GM23338 (cell line): ENCODE measurements around the gene ZBTB22. TPM values are rescaled to one million over a fixed set of nuclear protein-coding genes. Genes with fewer than 3 reads are reported as not detected.

Experiments used
- ATAC-seq: fragments of 200-7000 bp; cut with Tn5 transposase; 3 replicates; pipeline ENCODE4 v1.9.1; 2020
- DNase-seq: peaks from one replicate; pipeline ENCODE4 v3.0.0-alpha.2; 2015; ENCODE audit warnings: low spot score
- H2AFZ ChIP-seq: fragments of 200-600 bp; sonication (generic); 2 replicates; pipeline ENCODE4 v1.8.0; 2016; ENCODE audit warnings: antibody characterized with exemption, mild to moderate bottlenecking, moderate library complexity
- H3F3A ChIP-seq: fragments of 200-600 bp; sonication (generic); replicated peaks from 2 replicates; pipeline ENCODE4 v1.8.0; 2017; ENCODE audit warnings: antibody characterized with exemption, mixed run types, low read depth
- H3K27ac ChIP-seq: fragments of 200-600 bp; sonication (generic); 2 replicates; pipeline ENCODE4 v1.6.1; 2016; ENCODE audit warnings: low read depth
- H3K27me3 ChIP-seq: fragments of 200-600 bp; sonication (generic); 2 replicates; pipeline ENCODE4 v1.8.0; 2016; ENCODE audit warnings: mild to moderate bottlenecking, mixed run types, moderate library complexity; ENCODE audit not compliant: insufficient read depth
- H3K36me3 ChIP-seq: fragments of 200-600 bp; sonication (generic); 2 replicates; pipeline ENCODE4 v1.8.0; 2016; ENCODE audit warnings: mild to moderate bottlenecking; ENCODE audit not compliant: insufficient read depth
- H3K4me1 ChIP-seq: fragments of 200-600 bp; sonication (generic); 2 replicates; pipeline ENCODE4 v1.8.0; 2016; ENCODE audit warnings: mild to moderate bottlenecking, moderate library complexity; ENCODE audit not compliant: insufficient read depth
- H3K4me2 ChIP-seq: fragments of 200-600 bp; sonication (generic); 2 replicates; pipeline ENCODE4 v1.7.1; 2017; ENCODE audit warnings: mixed run types
- H3K4me3 ChIP-seq: fragments of 200-600 bp; sonication (generic); 2 replicates; pipeline ENCODE4 v1.6.1; 2016; ENCODE audit warnings: mixed run types
- H3K79me2 ChIP-seq: fragments of 200-600 bp; sonication (generic); replicated peaks from 2 replicates; pipeline ENCODE4 v1.8.0; 2017; ENCODE audit warnings: mild to moderate bottlenecking; ENCODE audit not compliant: insufficient read depth
- H3K9me2 ChIP-seq: fragments of 200-600 bp; sonication (generic); 2 replicates; pipeline ENCODE4 v1.8.0; 2017; ENCODE audit not compliant: insufficient read depth
- H4K20me1 ChIP-seq: fragments of 200-600 bp; sonication (generic); replicated peaks from 2 replicates; pipeline ENCODE4 v1.8.0; 2017; ENCODE audit warnings: mild to moderate bottlenecking; ENCODE audit not compliant: insufficient read depth
- H3K27ac Mint-ChIP-seq: 2 replicates; pipeline ENCODE4 v1.8.0; 2020; ENCODE audit warnings: inconsistent platforms, mild to moderate bottlenecking, moderate library complexity, mixed read lengths
- H3K27me3 Mint-ChIP-seq: 3 replicates; pipeline ENCODE4 v1.8.0; 2022; ENCODE audit warnings: low read depth, mild to moderate bottlenecking, moderate library complexity, mixed read lengths, inconsistent platforms; ENCODE audit not compliant: insufficient read depth, poor library complexity
- H3K36me3 Mint-ChIP-seq: 3 replicates; pipeline ENCODE4 v1.8.0; 2021; ENCODE audit warnings: low read depth, mild to moderate bottlenecking, inconsistent platforms, moderate library complexity, mixed read lengths
- H3K4me1 Mint-ChIP-seq: 3 replicates; pipeline ENCODE4 v1.8.0; 2020; ENCODE audit warnings: mild to moderate bottlenecking, inconsistent platforms, mixed read lengths
- H3K4me3 Mint-ChIP-seq: 3 replicates; pipeline ENCODE4 v1.8.0; 2021; ENCODE audit warnings: moderate library complexity, mild to moderate bottlenecking, inconsistent platforms, mixed read lengths
- H3K9me3 Mint-ChIP-seq: 3 replicates; pipeline ENCODE4 v1.8.0; 2020; ENCODE audit warnings: moderate library complexity, mild to moderate bottlenecking, inconsistent platforms, mixed read lengths
- CTCF ChIP-seq, 2 experiments: fragments of 200-600 bp in 1 of 2; sonication (generic) in 1 of 2; conservative IDR thresholded peaks; 2 replicates each; pipeline versions ENCODE4 v1.5.1 to v1.6.1; 2016 to 2017; ENCODE audit warnings: antibody characterized with exemption in 2 of 2, low read depth in 2 of 2, mild to moderate bottlenecking in 2 of 2, moderate library complexity in 1 of 2
- EZH2 ChIP-seq: fragments of 200-600 bp; sonication (generic); IDR thresholded peaks from one replicate; pipeline ENCODE4 v1.8.0; 2017; ENCODE audit warnings: antibody characterized with exemption, mild to moderate bottlenecking, low read depth; ENCODE audit not compliant: unreplicated experiment
- EZH2phosphoT487 ChIP-seq: fragments of 200-600 bp; sonication (generic); IDR thresholded peaks from one replicate; pipeline ENCODE4 v1.8.1; 2018; ENCODE audit warnings: antibody characterized with exemption; ENCODE audit not compliant: unreplicated experiment
- JUNB ChIP-seq: IDR thresholded peaks from one replicate; pipeline ENCODE4 v1.6.1; 2016; ENCODE audit warnings: antibody characterized with exemption; ENCODE audit not compliant: unreplicated experiment
- POLR2AphosphoS5 ChIP-seq: IDR thresholded peaks from 2 replicates; pipeline ENCODE4 v1.6.1; 2016; ENCODE audit warnings: antibody characterized with exemption, low read depth
- ZNF114 ChIP-seq: fragments of 250-450 bp; sonication (Bioruptor Pico); IDR thresholded peaks from 2 replicates; pipeline ENCODE4 v1.5.0; 2020; ENCODE audit warnings: mild to moderate bottlenecking, moderate library complexity
- ZNF331 ChIP-seq: fragments of 250-450 bp; sonication (Bioruptor Pico); IDR thresholded peaks from 2 replicates; pipeline ENCODE4 v1.5.0; 2020; ENCODE audit warnings: low read depth, mild to moderate bottlenecking, moderate library complexity
- ZNF462 ChIP-seq: fragments of 250-450 bp; sonication (Bioruptor Pico); IDR thresholded peaks from 2 replicates; pipeline ENCODE4 v1.5.0; 2020; ENCODE audit warnings: mild to moderate bottlenecking, moderate library complexity
- polyA plus RNA-seq: library from polyadenylated mRNA; unstranded; fragments of >200 nt; fragmentation: Nextera tagmentation; extraction: Ambion mirVana; gene quantifications from 2 replicates; pipeline ENCODE4 v1.2.1, GENCODE V29; 2016
- total RNA-seq: library from RNA; depleted of rRNA; stranded (reverse); fragments of >200 nt; shearing (Covaris generic); gene quantifications from 2 replicates; pipeline ENCODE4 v1.2.3, GENCODE V29; 2014

ZBTB22 gene
- total and polyA plus RNA-seq, 2 experiments from 2014 or later = 3.9 to 7.7 TPM

GRCh38 chr6:33330736-33331135 lies 13.2 kb upstream of the ZBTB22 start (continued):
- TF ChIP-seq ZNF462 (CRISPR knock-in tag) = no peak
- no peak for TF ChIP-seq JUNB
- no peak for TF ChIP-seq CTCF (conservative IDR thresholded peaks at IDR 0.05; ENCODE audit: low read depth in 2 of 2)
- no peak for TF ChIP-seq EZH2
- TF ChIP-seq EZH2phosphoT487 = no peak
- TF ChIP-seq POLR2AphosphoS5 = no peak
- no peak for TF ChIP-seq ZNF331 (CRISPR knock-in tag)

- Mint-ChIP-seq H3K36me3 (no peaks in the 10 kb centered on the region), H3K27me3 (peaks cover 3% of the 10 kb centered on the region), H3K9me3 (no peaks in the 10 kb centered on the region; the same call in 2 of the 3 replicates), H3K27ac (no peak overlapping the region), H3K4me1 (peaks cover 5% of the 10 kb centered on the region), H3K4me3 (no peak overlapping the region)
- ATAC-seq (no peak), DNase-seq (no peak)
- Histone ChIP-seq H3K27ac (no peak overlapping the region), H2AFZ (no peak overlapping the region), H4K20me1 (no peaks in the 10 kb centered on the region), H3K4me3 (no peak overlapping the region), H3K79me2 (no peaks in the 10 kb centered on the region), H3F3A (no peaks in the 10 kb centered on the region), H3K36me3 (no peaks in the 10 kb centered on the region), H3K27me3 (no peaks in the 10 kb centered on the region), H3K4me1 (peaks cover 5% of the 10 kb centered on the region), H3K9me2 (no peaks in the 10 kb centered on the region), H3K4me2 (no peak overlapping the region)
- TF ChIP-seq ZNF462 (CRISPR knock-in tag) (no peak), ZNF114 (CRISPR knock-in tag) (no peak)
Observed at GRCh38 chr6:33329058-33329457, 11.5 kb upstream of the ZBTB22 start.
